ENCODE measurements around the gene RIMBP2.

DNA sequence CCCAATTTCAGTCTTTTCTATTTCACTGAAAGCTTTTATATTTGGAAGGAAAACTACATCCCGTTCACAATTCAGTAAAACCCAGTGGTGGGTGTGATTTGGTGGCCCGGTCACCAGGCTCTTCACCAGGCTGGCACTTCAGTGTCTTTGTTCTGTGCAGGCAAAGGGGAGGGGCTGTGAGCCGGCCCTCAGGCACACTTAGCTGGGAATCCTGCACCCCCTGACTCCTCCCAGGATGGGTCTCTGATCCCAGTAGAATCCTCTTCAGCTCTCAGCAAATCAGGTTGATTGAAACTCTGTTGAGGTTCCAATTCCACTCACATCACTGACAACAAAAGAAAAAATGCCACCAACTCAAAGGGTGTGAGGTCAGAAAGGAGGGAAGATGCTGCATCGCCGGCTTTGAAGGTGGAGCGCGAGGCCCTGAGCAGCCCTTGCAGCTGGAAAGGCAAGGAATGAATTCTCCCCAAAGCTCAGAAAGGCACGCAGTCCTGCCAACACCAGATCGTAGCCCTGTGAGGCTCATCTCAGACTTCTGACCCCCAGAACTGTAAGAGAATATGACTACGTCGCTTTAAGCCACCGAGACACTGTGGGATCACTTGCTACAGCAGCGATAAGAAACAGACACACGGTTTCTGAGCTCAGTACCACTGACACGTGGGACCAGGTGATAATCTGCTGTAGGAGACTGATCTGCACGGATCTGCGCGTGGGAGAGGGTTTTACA is 211.8 kb downstream of the RIMBP2 start:
- TF ChIP-seq POLR2AphosphoS5 (IDR thresholded peaks at IDR 0.05; ENCODE audit: low read depth, low read length), result no peak
- no peak for TF ChIP-seq TAF1 (IDR thresholded peaks at IDR 0.05; ENCODE audit: borderline replicate concordance, low read depth, low read length)
- TF ChIP-seq POLR2A (IDR thresholded peaks at IDR 0.05; ENCODE audit: low read depth, low read length), result no peak

Measured in GM12892 (cell line).